HG02943 (cell line): ENCODE measurements around the gene NOP56.

ENCODE experiments used
- ATAC-seq: cut with Tn5 transposase; IDR thresholded peaks from one replicate; pipeline ENCODE4 v1.9.1; 2021; ENCODE audit warnings: mild to moderate bottlenecking, low read depth, moderate library complexity; ENCODE audit not compliant: unreplicated experiment

Gene NOP56

DNA sequence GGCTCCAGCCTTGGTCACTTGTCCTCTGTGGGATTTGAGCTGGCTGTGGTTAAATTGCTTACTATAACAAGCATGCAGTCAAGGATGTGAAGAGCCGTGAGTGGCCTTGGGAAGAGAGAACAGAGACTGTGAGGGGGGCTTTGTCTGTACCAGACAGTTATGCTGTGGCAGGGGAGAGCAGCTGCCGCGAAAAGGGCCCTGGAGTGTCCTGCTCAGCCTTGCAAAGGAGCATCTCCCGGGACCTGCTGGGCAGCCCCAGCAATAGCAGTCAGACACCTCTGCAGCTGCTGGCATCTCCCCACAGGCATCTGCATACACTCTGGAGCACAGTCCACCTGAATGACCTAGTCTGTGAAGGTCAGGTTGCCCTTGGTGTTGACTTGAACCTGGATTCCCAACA, 46.5 kb downstream of the NOP56 start:
- no peak for ATAC-seq

DNA sequence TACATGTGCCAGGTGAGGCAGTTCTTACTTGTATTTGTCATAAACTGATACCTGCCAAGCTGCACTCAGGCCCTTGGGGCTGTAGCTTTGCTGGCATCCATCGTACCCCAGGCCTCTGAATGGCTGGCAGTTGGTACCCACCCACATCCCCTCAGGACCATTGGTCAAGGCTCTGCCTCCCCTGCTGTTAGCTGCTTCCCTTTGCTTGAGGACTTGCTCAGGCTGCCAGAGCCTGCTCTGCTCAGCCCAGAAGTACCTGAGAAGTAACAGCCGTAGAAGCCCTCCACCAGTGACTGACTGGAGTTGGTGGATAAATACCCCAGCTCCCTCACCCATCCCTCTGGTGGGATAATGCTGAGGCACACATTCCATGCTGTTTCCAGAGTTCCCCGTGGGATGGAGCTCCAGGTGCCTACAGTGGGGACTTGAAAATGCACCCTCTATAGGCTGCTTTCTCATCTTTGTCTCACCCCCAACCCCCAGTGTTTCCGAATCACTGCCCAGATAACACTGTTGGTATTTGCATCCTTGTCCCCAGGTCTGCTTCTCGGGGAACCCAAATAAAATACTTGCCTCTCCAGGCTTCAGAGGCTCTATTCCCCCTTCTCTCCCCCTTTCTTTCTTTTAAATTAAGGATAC, 47.5 kb downstream of the NOP56 start:
- ATAC-seq: no peak

DNA sequence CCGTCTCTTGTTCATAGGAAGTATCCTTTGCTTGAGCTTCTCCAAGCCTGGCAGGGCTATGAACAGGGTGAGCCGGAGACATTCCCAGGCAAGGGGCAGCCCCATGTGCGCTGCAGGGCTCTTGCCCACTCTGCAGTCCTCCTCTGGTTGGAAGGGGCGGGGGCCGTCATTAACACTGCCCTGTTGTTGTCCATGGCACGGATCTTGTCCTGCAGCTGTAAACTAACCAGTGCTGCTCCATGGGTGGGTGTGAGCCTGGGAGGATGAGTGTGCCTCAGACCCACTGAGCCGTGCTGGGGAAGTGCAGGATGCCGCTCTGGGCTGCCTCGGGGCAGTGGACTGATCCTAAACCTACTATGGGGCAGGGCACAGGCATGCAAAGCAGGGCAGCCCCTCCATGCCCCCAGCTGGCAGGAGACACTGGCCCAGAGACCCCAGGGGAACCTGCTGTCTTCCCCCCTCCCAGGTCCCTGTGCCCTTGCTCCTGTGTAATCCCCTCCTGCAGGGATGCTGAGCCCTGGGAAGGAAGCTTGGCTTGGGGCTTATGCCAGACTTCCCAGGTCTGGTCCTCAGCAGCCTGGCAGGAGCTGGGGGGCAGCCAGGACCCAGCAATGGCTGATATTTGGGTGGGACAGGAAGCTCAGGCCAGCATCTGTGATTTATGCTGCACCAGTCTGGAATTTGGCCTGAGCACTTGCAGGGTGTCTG, 48.6 kb downstream of the NOP56 start:
- ATAC-seq: no peak

DNA sequence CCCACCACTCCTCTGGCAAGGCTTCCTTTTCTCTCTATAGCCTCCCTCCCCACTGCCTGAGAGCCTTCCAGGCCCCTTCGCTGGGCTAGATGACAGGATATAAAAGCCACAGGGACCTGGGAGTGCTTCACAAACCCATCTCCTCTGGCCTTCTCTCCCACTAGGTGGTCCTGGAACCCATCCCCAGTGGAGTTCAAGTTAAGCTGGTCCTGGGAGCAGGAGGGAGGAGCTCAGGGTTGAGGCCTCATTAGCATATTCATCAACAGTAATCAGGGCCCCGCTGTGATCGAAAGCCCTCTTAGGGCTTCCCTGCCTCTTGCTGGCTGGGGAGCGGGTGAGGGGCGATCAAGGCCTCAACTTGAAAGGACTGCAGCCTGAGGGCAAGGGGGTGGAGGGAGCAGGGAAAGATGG, 49.2 kb downstream of the NOP56 start:
- ATAC-seq: no peak

DNA sequence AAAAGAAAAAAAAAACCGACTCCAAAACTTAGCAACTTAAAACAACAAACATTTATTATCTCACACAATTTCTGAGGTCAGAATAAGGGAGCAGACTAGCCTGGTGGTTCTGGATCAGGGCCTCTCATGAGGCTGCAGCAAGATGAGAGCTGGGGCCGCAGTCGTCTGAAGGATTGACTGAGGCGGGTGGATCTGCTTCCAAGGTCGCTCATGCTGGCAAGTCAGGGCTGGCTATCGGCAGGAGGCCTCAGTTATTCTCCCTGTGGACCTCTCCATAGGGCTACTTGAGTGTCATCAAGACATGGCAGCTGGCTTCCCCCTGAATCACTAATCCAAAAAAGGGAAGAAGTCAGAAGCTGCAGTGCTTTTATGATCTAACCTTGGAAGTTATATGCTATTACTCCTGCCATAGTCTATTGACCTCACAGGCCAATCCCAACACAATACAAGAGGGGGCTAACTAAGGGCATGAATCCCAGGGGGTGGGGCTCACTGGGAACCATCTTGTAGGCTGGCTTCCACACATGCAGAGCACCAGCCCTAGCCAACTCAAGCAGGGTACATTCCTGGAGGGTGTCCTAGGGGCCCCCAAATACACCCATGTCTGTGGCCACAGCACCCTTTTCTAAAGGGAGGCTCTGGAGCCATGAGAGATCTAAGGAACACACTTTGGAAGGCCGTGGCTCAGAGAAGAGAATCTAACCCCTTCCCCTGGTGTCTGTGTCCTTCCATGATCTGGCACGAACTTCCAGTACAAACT, 51.5 kb downstream of the NOP56 start:
- ATAC-seq: no peak

DNA sequence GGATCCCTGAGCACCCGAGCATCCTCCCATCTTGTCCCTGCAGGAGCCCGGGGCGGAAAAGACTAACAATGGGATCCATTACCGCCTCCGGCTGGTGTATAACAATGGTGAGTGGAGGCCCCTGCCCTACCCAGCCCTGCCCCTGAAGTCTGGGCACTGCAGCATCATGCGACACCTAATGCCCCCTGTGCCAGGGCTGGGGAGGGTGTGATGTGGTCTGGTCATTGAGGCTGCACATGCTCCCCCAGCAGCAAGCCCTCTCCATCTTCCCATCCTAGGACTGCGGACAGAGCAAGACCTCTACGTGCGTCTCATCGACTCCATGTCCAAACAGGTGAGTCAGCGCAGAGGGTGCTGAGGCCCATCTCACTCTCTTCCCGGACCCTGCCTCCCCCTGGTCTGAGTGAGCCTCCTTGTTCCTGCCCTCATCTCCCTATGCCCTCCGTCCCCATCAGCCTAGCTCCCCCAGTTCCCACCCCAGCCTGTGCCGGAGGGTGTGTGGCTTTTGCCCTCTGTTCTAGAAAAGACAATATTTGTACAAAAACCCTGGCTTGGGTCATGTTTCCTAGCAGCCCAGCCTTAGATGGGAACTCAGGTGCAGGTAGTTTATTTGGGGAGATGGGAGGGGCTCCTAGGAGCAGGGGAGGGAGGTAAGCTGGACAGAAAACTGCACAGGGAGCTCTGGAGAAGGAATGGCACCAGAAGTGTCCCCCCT, 53.7 kb downstream of the NOP56 start:
- ATAC-seq: no peak

DNA sequence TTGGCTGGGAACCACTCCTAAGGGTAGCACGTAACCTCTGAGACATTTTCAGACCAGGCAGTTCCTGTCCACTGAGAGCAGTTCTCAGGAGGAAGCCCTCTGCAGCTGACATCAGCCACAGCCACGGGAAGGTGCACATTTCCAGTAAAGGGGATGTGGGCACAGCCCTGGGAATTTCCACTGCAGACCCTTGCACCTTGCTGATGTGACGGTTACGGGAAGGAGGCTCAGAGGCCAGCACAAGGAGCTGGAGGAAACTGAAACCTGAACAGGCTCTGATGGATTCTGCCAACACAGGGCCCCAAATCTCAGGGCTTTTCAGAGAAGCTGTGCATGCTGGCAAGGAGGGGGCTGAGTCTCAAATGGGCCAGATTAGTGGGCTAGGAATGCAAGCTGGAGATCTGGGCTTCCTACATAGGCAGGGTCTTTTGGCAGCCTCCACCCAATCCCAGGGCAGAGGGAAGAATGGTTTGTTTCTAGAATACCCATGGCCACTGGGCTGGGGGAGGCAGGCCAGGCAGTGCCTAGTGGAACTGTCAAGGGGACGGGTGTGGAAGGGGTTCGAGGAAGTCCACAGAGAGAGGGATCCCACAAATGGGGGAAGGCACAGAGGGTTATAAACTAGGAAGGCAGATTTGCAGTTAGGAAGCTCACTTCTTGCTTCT, 54.4 kb downstream of the NOP56 start:
- no peak for ATAC-seq

DNA sequence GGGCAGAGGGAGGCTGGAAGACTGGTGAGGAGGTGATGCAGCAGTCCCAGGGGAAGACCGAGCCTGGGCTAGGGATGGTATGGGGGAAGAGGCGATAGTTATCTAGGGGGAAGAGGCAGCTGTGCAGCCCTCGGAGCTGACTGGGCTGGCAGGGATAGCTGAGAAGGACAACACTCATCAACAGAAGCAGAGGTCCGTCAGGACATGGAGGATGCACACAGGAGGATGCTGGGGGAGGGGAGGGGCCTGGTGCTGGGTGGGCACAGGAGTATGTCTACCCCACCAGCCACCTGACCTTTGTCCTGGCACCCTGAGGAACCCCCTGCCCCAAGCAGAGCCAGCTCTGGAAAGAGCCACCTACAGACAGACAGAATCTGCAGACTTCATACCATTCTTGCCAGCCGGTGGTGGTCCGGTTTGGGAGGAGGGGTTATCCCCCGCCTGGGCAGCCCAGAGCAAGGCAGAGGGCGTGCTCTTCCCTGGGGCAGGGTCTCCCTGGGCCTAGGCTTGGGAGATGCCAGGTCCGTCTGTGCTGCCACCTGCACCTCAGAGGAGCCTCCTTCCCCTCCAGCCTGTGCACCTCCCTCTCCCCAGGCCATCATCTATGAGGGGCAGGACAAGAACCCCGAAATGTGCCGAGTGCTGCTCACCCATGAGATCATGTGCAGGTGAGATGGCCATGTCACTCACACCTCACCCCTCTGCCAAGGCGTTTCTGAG, 55.1 kb downstream of the NOP56 start:
- no peak for ATAC-seq
